Gastrocnemius medialis (tissue), 4 donors: ENCODE measurements around the gene SPAG6. TPM values are rescaled to one million over a fixed set of nuclear protein-coding genes. Genes with fewer than 3 reads are reported as not detected.

Experiments used
- ATAC-seq, 2 donors: fragments of 150-250 bp; one replicate each; pipeline ENCODE4 v1.9.1; 2016
- DNase-seq, 2 donors: peaks; one replicate each; pipeline ENCODE4 v3.0.0-alpha.2; 2019
- H3K27ac ChIP-seq, 4 donors: fragments of 200-600 bp; sonication (generic); 1 replicate in 1 of 4; 2 replicates in 3 of 4; pipeline ENCODE4 v1.5.1; 2016 to 2018; ENCODE audit warnings: mild to moderate bottlenecking in 2 of 4, moderate library complexity in 1 of 4
- H3K27me3 ChIP-seq, 3 donors: fragments of 200-600 bp; sonication (generic) in 2 of 3; 1 replicate in 1 of 3; 2 replicates in 2 of 3; pipeline versions ENCODE4 v1.5.1 to v1.6.0; 2016 to 2019; ENCODE audit warnings: mild to moderate bottlenecking in 1 of 3, moderate library complexity in 1 of 3
- H3K36me3 ChIP-seq, 2 donors: fragments of 200-600 bp; sonication (generic) in 1 of 2; one replicate each; pipeline ENCODE4 v1.5.1; 2017 to 2018
- H3K4me1 ChIP-seq, 2 donors: fragments of 200-600 bp; sonication (generic) in 1 of 2; one replicate each; pipeline ENCODE4 v1.5.1; 2016 to 2017; ENCODE audit warnings: mild to moderate bottlenecking in 2 of 2
- H3K4me3 ChIP-seq, 4 donors: fragments of 200-600 bp; sonication (generic) in 3 of 4; 1 replicate in 1 of 4; 2 replicates in 3 of 4; pipeline ENCODE4 v1.5.1; 2016 to 2019; ENCODE audit warnings: mild to moderate bottlenecking in 2 of 4
- H3K9me3 ChIP-seq, 3 donors: fragments of 200-600 bp; sonication (generic) in 2 of 3; 1 replicate in 1 of 3; 2 replicates in 2 of 3; pipeline ENCODE4 v1.5.1; 2016 to 2019
- CTCF ChIP-seq, 5 experiments: fragments of 450-650 bp in 3 of 5; fragments of 200-600 bp in 2 of 5; sonication (generic) in 2 of 5; IDR thresholded peaks in 4 of 5; conservative IDR thresholded peaks in 1 of 5; 1 replicate in 4 of 5; 2 replicates in 1 of 5; pipeline ENCODE4 v1.5.1; 2016 to 2019; ENCODE audit warnings: antibody characterized with exemption in 5 of 5, mild to moderate bottlenecking in 3 of 5, moderate library complexity in 3 of 5
- POLR2A ChIP-seq, 2 donors: fragments of 450-650 bp; IDR thresholded peaks; one replicate each; pipeline ENCODE4 v1.6.1; 2017; ENCODE audit warnings: antibody characterized with exemption in 2 of 2, mild to moderate bottlenecking in 2 of 2, moderate library complexity in 2 of 2
- in situ Hi-C, 4 donors: fragments of 200-750 bp; cut with MboI; loops; one replicate each; pipeline versions ENCODE4 v1.15.0 to v1.8.0; 2017; ENCODE audit warnings: low sequenced_read_pairs in 4 of 4
- intact Hi-C: fragments of 100-400 bp; cut with DNase I; formaldehyde crosslinking; loops from one replicate; pipeline ENCODE4 v1.15.1; 2023; ENCODE audit warnings: low total_unique reads
- total RNA-seq, 4 donors: library from RNA; depleted of rRNA; stranded (reverse); fragments of >200 nt; gene quantifications; one replicate each; pipeline versions ENCODE4 v1.1.0 to v1.2.3, GENCODE V29; 2016

Gene SPAG6
- total RNA-seq, 4 donors from 2014 or later: 0.12 TPM; not detected in 3

GRCh38 chr10:22318772-22319171 is 26.5 kb upstream of the SPAG6 start:
- no peak for TF ChIP-seq CTCF (IDR thresholded peaks at IDR 0.05 in 4 of 5, conservative IDR thresholded peaks at IDR 0.05 in 1 of 5)
- no peak for TF ChIP-seq POLR2A (IDR thresholded peaks at IDR 0.05)
- in situ Hi-C loops (loop anchor here (5.0 to 25.0 kb wide), 10 partner anchors 64 to 1119 kb away; partner anchors contain the start of genes DNAJC1 (in 3 of the 4), MSRB2 (in 1 of the 4), OTUD1 (in 1 of the 4) and SKIDA1 (in 1 of the 4)), intact Hi-C loops (loop anchor here (5.0 to 10.0 kb wide), 3 partner anchors 316 to 746 kb away; partner anchors contain the start of gene DNAJC1)
- H3K27me3 ChIP-seq: peaks cover 7 to 11% (median 7%) of the 10 kb centered on the region in 3 donors
- ATAC-seq (no peak), DNase-seq (no peak)
- H3K4me1 ChIP-seq: peaks cover 37 to 47% of the 10 kb centered on the region in 2 donors
- no peaks in the 10 kb centered on the region for H3K36me3 ChIP-seq
- H3K9me3 ChIP-seq: no peaks in the 10 kb centered on the region
- peak overlapping the region in 2 of 4 donors; percentile 94 to 96 for H3K27ac ChIP-seq
- no peak overlapping the region for H3K4me3 ChIP-seq

- Histone ChIP-seq H3K4me3 (peak overlapping the region in 2 of 4 donors; percentile 47 to 59), H3K4me1 (peaks cover 45 to 54% of the 10 kb centered on the region in 2 donors), H3K36me3 (no peaks in the 10 kb centered on the region), H3K27ac (peak overlapping the region; percentile 79 to 96 (median 94)), H3K27me3 (peaks cover 10 to 19% (median 11%) of the 10 kb centered on the region in 3 donors), H3K9me3 (no peaks in the 10 kb centered on the region)
- intact Hi-C loops: loop anchor here (5.0 to 10.0 kb wide), 3 partner anchors 317 to 745 kb away; partner anchors contain the start of gene DNAJC1
- DNase-seq (no peak), ATAC-seq (no peak)
- in situ Hi-C loops: loop anchor here (5.0 to 25.0 kb wide), 10 partner anchors 65 to 1118 kb away; partner anchors contain the start of genes DNAJC1 (in 3 of the 4), MSRB2 (in 1 of the 4), OTUD1 (in 1 of the 4) and SKIDA1 (in 1 of the 4)
- TF ChIP-seq CTCF (IDR thresholded peaks at IDR 0.05 in 4 of 5, conservative IDR thresholded peaks at IDR 0.05 in 1 of 5) (no peak), POLR2A (IDR thresholded peaks at IDR 0.05) (no peak)
Observed at GRCh38 chr10:22319547-22319979, 25.7 kb upstream of the SPAG6 start.

- no peak for ATAC-seq
- H3K4me1 ChIP-seq: peaks cover 47 to 58% of the 10 kb centered on the region in 2 donors
- TF ChIP-seq POLR2A (IDR thresholded peaks at IDR 0.05): no peak
- TF ChIP-seq CTCF (IDR thresholded peaks at IDR 0.05 in 4 of 5, conservative IDR thresholded peaks at IDR 0.05 in 1 of 5): no peak
- H3K4me3 ChIP-seq: peak overlapping the region; percentile 47 to 87 (median 62)
- H3K36me3 ChIP-seq: no peaks in the 10 kb centered on the region
- no peak for DNase-seq
- in situ Hi-C loops (loop anchor here (5.0 to 25.0 kb wide), 10 partner anchors 65 to 1117 kb away; partner anchors contain the start of genes DNAJC1 (in 3 of the 4), SKIDA1 (in 2 of the 4), MSRB2 (in 1 of the 4) and OTUD1 (in 1 of the 4)), intact Hi-C loops (loop anchor here (5.0 to 10.0 kb wide), 8 partner anchors 117 to 1115 kb away; partner anchors contain the start of genes DNAJC1, OTUD1 and PIP4K2A)
- H3K27me3 ChIP-seq: peaks cover 10 to 24% (median 16%) of the 10 kb centered on the region in 3 donors
- no peaks in the 10 kb centered on the region for H3K9me3 ChIP-seq
- H3K27ac ChIP-seq: peak overlapping the region; percentile 79 to 96 (median 94)
Observed at GRCh38 chr10:22319980-22320558, 25.2 kb upstream of the SPAG6 start.

DNA sequence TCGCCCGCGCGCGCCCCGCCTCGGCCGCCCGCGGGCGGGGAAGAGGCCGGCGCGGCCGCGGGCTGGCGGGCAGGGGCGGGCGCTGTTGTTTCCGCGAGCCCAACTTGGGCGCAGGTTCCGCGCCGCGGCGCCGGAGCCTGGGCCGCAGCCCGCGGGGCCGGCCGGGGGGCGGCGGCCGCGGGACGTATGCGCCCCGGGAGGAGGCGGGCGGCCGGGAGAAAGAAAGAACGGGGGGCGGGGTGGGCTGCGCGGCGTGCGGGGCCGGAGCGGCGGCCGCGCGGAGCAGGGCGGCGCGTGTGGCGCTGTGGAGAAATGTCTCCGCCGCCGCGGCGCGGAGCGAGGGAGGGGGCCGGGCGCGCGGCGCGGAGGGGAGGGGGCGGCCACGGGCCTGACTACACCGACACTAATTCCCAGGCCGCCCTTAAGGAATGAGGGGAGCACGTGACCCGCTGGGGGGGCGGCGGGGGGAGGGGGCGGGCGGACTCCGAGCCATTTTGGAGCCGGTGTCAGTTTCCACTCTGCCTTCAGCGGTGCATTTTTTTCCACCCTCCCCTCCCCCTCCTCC is 24.6 kb upstream of the SPAG6 start, which contains the start of gene BMI1:
Gene BMI1 (plus strand): TSS at position 509 of the 565 bp plus-strand sequence. CDS start 5,351 bp downstream, outside the sequence.
- no peaks in the 10 kb centered on the region for H3K36me3 ChIP-seq
- ATAC-seq: peak; percentile 67 to 68
- TF ChIP-seq POLR2A (IDR thresholded peaks at IDR 0.05) (peak in 1 of 2 donors; percentile 43), CTCF (IDR thresholded peaks at IDR 0.05 in 4 of 5, conservative IDR thresholded peaks at IDR 0.05 in 1 of 5) (peak in 1 of 5 experiments; percentile 16)
- in situ Hi-C loops: loop anchor here in 3 of 4 donors (10.0 to 25.0 kb wide), 3 partner anchors 796 to 1117 kb away; partner anchors contain the start of genes OTUD1 (in 1 of the 3) and SKIDA1 (in 1 of the 3)
- H3K27ac ChIP-seq: peak within 1 kb of the TSS; percentile 93 to 99 (median 95)
- intact Hi-C loops: loop anchor here (5.0 to 10.0 kb wide), 5 partner anchors 117 to 1114 kb away; partner anchors contain the start of genes OTUD1 and PIP4K2A
- H3K9me3 ChIP-seq: no peaks in the 10 kb centered on the region
- peaks cover 44 to 55% of the 10 kb centered on the region in 2 donors for H3K4me1 ChIP-seq
- peak within 1 kb of the TSS; percentile 75 to 98 (median 88) for H3K4me3 ChIP-seq
- H3K27me3 ChIP-seq: peaks cover 10 to 25% (median 16%) of the 10 kb centered on the region in 3 donors
- peak; percentile 85 to 90 for DNase-seq
